LNCAP (cell line): ENCODE data around the gene MICAL3.
A peak's percentile ranks its signal among the peaks of the same experiment; 100 is the strongest.

Experiments
- TF ChIP-seq, protein P1 (sequence below): fragments of 450-650 bp; IDR thresholded peaks from 2 replicates; pipeline ENCODE4 v1.5.1; 2017; ENCODE audit warnings: mild to moderate bottlenecking

The MICAL3 gene

GRCh38 chr22:17892376-17892775, 132.0 kb downstream of the MICAL3 start:
- TF ChIP-seq, protein P1, sequence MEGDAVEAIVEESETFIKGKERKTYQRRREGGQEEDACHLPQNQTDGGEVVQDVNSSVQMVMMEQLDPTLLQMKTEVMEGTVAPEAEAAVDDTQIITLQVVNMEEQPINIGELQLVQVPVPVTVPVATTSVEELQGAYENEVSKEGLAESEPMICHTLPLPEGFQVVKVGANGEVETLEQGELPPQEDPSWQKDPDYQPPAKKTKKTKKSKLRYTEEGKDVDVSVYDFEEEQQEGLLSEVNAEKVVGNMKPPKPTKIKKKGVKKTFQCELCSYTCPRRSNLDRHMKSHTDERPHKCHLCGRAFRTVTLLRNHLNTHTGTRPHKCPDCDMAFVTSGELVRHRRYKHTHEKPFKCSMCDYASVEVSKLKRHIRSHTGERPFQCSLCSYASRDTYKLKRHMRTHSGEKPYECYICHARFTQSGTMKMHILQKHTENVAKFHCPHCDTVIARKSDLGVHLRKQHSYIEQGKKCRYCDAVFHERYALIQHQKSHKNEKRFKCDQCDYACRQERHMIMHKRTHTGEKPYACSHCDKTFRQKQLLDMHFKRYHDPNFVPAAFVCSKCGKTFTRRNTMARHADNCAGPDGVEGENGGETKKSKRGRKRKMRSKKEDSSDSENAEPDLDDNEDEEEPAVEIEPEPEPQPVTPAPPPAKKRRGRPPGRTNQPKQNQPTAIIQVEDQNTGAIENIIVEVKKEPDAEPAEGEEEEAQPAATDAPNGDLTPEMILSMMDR = no peak

DNA sequence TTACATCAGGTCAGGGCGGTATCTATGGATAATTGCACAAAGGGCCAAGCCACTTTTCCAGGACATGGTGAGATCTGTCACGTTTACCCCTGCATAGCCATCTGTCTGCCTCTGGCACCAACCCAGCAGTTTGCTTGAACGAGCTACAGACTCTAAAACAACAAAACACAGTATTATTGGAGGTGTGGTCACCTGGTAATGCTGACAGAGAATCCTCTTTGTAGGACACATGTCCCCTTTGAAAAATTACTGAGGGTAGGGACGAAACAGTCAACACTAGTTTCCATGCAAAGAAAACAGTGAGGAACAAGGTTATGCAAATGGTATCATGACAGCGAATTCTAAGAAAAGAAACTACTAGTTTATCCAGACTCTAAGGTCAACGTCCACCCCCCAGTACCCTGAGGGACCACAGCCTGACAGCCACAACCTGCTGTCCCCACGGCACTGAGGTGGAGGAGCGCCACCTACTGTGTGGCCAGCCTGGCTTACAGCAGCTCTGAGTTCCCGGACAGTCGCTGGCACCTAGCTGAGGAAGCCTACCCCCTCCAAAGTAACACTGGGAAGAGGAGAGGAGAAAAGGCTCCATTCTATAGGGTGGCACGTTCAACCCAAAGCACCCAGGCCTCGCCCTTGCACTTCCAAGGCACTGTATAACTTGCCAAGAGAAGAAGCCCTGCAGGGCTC, 132.7 kb downstream of the MICAL3 start:
- TF ChIP-seq, protein P1 = peak; percentile 41

GRCh38 chr22:17890892-17891291, 133.5 kb downstream of the MICAL3 start:
- TF ChIP-seq, protein P1 = no peak

GRCh38 chr22:17890245-17890671, 134.1 kb downstream of the MICAL3 start:
- TF ChIP-seq, protein P1 = no peak

- TF ChIP-seq, protein P1 = no peak
Measured at GRCh38 chr22:17888855-17889254, 135.5 kb downstream of the MICAL3 start.

- TF ChIP-seq, protein P1 = no peak
Measured at GRCh38 chr22:17888439-17888838, 135.9 kb downstream of the MICAL3 start.

DNA sequence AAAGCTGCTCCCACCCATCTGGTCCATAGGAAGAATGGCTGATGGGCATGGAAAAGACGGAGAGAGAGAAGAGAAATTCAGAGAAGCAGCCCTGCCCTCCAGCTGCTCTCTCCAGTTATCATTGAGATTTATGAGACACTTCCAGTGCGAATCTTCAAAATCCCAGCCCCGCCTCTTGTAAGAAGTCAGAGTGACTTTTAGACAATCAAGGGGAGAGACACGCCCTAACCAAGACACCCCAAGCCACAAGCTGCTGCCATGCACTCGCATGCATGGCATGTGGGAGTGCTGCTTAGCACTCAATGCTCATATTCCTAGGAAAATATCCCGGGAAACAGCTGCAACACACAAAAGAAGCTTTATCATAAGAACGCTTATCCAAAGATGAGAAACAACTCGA, 139.5 kb downstream of the MICAL3 start:
- TF ChIP-seq, protein P1 = no peak

DNA sequence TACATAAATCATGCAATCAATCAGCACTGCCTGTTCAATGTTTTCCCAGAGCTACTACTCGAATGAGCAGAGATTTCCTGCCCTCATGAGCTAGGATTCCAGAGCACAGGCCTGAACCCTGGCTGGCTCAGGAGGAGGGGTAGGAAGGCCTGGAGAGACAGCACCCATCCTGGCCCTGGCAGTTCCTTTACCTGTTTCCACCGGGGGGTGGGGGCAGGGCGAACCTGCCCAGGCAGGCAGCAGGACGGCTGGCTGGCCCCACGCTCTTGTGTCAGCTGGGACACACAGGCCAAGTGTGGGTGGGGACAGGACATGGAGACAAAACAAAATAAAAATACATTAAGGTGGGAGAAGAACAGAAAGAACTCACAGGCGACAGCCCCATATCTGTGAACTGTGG, 140.3 kb downstream of the MICAL3 start:
- TF ChIP-seq, protein P1 = no peak
